Measurements from ENCODE around the gene SCARB1.
A peak's percentile ranks its signal among the peaks of the same experiment; 100 is the strongest.
"Not testable (repeated sequence)": the region's sequence is repeated elsewhere in the genome, so short reads cannot be mapped to it uniquely, and the experiment has no call there.

The SCARB1 gene

DNA sequence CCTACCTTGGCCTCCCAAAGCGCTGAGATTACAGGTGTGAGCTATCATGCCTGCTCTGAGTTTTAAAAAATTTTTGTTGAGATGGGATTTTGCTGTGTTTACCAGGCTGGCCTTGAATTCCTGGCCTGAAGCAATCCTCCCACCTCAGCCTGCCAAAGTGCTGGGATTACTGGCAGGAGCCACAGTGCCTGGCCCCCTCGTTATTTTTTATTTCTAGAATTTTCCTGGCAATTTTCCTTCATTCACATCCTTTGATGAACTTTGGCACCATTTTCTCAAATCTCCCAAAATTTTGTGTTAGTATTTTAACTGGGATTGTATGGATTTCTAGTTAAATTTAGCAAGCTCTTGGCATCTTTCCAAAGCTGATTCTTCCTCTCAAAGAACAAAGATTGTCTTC lies 24.6 kb upstream of the SCARB1 start (continued):
- TF ChIP-seq, protein P1, sequence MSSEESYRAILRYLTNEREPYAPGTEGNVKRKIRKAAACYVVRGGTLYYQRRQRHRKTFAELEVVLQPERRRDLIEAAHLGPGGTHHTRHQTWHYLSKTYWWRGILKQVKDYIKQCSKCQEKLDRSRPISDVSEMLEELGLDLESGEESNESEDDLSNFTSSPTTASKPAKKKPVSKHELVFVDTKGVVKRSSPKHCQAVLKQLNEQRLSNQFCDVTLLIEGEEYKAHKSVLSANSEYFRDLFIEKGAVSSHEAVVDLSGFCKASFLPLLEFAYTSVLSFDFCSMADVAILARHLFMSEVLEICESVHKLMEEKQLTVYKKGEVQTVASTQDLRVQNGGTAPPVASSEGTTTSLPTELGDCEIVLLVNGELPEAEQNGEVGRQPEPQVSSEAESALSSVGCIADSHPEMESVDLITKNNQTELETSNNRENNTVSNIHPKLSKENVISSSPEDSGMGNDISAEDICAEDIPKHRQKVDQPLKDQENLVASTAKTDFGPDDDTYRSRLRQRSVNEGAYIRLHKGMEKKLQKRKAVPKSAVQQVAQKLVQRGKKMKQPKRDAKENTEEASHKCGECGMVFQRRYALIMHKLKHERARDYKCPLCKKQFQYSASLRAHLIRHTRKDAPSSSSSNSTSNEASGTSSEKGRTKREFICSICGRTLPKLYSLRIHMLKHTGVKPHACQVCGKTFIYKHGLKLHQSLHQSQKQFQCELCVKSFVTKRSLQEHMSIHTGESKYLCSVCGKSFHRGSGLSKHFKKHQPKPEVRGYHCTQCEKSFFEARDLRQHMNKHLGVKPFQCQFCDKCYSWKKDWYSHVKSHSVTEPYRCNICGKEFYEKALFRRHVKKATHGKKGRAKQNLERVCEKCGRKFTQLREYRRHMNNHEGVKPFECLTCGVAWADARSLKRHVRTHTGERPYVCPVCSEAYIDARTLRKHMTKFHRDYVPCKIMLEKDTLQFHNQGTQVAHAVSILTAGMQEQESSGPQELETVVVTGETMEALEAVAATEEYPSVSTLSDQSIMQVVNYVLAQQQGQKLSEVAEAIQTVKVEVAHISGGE (tag by site-specific recombination; conservative IDR thresholded peaks at IDR 0.05; ENCODE audit: low read depth), result no peak
- TF ChIP-seq ZNF138 (tag by site-specific recombination; IDR thresholded peaks at IDR 0.05; ENCODE audit: borderline replicate concordance) (no peak), WT1 (tag by site-specific recombination; IDR thresholded peaks at IDR 0.05) (no peak), ZNF302 (tag by site-specific recombination; IDR thresholded peaks at IDR 0.05; ENCODE audit: low read depth) (no peak)

DNA sequence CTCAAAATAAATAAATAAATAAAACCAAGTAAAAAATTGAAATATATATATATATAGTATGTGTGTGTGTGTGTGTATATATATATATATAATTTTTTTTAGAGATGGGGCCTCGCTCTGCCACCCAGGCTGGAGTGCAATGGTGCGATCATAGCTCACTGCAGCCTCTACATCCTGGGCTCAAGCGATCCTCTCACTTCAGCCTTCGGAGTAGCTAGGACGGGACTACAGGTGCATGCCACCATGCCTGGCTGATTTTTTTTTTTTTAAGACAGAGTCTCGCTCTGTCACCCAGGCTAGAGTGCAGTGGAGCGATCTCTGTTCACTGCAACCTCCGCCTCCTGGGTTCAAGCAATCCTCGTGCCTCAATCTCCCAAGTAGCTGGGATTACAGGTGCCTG lies 24.1 kb upstream of the SCARB1 start:
- H3K4me3 ChIP-seq (ENCODE audit: low read depth, low read length); POLR2A ChIA-PET; H3K4me1 ChIP-seq (ENCODE audit: control insufficient read depth, insufficient read depth, low read length); H3K9me3 ChIP-seq (ENCODE audit: control insufficient read depth, insufficient read depth, low read depth, low read length); H3K27ac ChIP-seq (ENCODE audit: extremely low read depth, low read depth, low read length); H3K36me3 ChIP-seq (ENCODE audit: control insufficient read depth in 2 of 2, insufficient read depth in 1 of 2, low read length in 2 of 2): not testable (repeated sequence)
- CTCF ChIA-PET, result interaction anchor here (0.6 to 2.6 kb wide), 3 partner anchors 15 to 1062 kb away, joined by 5 to 15 read pairs (median 7); no protein-coding TSS in a partner anchor

DNA sequence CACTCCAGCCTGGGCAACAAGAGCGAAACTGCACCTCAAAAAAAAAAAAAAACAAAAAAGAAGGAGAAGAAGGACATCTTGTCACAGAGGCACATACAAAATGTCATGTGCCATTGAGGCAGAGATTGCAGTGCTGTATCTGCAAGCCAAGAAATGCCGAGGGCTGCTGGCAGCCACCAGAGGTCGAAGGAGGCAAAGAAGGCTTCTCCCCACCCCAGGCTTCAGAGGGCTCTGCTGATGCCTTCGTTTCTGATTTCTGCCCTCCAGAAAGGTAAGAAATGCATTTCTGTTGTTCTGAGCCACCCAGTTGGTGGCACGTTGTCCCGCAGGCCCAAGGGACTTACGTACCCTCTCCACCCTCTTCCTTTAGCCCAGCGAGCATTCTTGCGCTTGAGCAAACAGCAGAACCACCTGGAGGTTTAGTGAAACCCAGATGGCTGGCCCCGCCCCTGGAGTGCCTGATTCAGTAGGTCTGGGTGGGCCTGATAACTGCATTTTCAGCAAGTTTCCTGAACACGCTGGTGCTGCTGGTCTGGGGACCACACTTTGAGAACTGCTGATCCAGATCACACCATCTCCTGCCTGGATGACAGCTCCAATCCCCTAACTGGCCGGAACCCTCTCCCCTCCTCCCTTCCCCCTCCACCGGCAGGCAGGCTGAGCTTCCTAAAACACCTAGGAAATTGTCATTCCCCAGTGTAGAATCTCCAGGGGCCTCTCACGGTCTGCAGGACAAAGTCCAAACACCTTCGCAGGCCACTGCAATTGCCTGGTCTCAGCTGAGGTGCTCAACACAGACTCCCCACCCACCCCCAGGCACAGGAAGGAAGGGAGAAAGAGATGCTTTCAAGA lies 21.1 kb upstream of the SCARB1 start:
- Histone ChIP-seq H3K4me3 (ENCODE audit: low read depth, low read length) (no peak overlapping the region), H3K36me3 (ENCODE audit: control insufficient read depth in 2 of 2, insufficient read depth in 1 of 2, low read length in 2 of 2) (no peaks in the 10 kb centered on the region), H3K9me3 (ENCODE audit: control insufficient read depth, insufficient read depth, low read depth, low read length) (no peaks in the 10 kb centered on the region), H3K4me1 (ENCODE audit: control insufficient read depth, insufficient read depth, low read length) (no peaks in the 10 kb centered on the region), H3K27ac (ENCODE audit: extremely low read depth, low read depth, low read length) (no peak overlapping the region)
- TF ChIP-seq ZNF350 (tag by site-specific recombination; IDR thresholded peaks at IDR 0.05) (no peak), ZNF600 (tag by site-specific recombination; IDR thresholded peaks at IDR 0.05) (peak; percentile 29; the same call in 1 of the 2 replicates)
- ChIA-PET POLR2A (no interaction called here), CTCF (no interaction called here)

DNA sequence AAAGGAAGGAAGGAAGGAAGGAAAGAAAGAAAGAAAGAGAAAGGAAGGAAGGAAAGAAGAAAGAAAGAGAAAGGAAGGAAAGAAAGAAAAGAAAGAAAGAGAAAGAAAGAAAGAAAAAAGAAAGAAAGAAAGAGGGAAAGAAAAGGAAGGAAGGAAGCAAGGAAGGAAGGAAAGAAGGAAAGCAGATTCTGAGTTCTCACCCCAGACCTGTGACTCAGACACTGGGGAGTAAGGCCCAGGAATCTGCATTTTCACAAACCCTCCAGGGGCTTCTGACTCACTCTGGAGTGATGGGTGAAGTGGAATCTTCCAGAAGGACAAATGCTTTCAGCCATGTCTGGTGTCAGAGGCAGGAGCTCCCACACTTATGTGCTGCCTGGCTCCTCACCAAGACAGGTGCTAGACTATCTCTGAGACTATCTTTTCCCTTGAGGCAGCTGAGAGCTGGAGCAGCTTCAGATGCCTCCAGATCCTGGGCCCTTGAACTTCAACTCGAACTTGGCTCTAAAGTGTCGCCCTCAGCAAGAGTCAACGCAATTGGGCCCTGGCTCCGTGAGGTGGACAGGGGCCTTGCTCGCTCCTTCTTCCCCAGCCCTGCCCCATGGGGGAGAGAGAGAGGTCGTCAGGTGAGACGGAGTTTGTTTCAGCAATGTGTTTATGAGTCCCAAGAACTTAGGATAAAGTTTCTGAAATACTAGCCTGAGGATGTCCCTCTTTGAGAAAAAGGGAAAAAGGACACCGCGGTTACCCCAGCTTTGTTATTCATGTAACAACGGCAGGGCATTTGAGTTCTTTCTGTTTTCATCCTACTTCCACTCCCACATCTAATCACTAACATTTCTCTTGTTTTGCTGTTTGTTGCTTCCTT lies 19.8 kb upstream of the SCARB1 start:
- no peak overlapping the region for H3K27ac ChIP-seq (ENCODE audit: extremely low read depth, low read depth, low read length)
- ChIA-PET CTCF (no interaction called here), POLR2A (no interaction called here)
- no peaks in the 10 kb centered on the region for H3K4me1 ChIP-seq (ENCODE audit: control insufficient read depth, insufficient read depth, low read length)
- no peak overlapping the region for H3K4me3 ChIP-seq (ENCODE audit: low read depth, low read length)
- H3K9me3 ChIP-seq (ENCODE audit: control insufficient read depth, insufficient read depth, low read depth, low read length), result no peaks in the 10 kb centered on the region
- no peaks in the 10 kb centered on the region for H3K36me3 ChIP-seq (ENCODE audit: control insufficient read depth in 2 of 2, insufficient read depth in 1 of 2, low read length in 2 of 2)
- no peak for TF ChIP-seq SALL2 (tag by site-specific recombination; IDR thresholded peaks at IDR 0.05; ENCODE audit: borderline replicate concordance)
- TF ChIP-seq ZNF843 (tag by site-specific recombination; IDR thresholded peaks at IDR 0.05), result no peak
- TF ChIP-seq ZNF155 (tag by site-specific recombination; IDR thresholded peaks at IDR 0.05), result no peak
- no peak for TF ChIP-seq KLF9 (tag by site-specific recombination; IDR thresholded peaks at IDR 0.05; ENCODE audit: low read depth)
- 0 out of 2 replicates have a peak, but pooled peaks have one; percentile 22 for TF ChIP-seq ZEB2 (tag by site-specific recombination; IDR thresholded peaks at IDR 0.05)
- TF ChIP-seq, protein P2, sequence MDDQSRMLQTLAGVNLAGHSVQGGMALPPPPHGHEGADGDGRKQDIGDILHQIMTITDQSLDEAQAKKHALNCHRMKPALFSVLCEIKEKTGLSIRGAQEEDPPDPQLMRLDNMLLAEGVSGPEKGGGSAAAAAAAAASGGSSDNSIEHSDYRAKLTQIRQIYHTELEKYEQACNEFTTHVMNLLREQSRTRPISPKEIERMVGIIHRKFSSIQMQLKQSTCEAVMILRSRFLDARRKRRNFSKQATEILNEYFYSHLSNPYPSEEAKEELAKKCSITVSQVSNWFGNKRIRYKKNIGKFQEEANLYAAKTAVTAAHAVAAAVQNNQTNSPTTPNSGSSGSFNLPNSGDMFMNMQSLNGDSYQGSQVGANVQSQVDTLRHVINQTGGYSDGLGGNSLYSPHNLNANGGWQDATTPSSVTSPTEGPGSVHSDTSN (CRISPR knock-in tag; IDR thresholded peaks at IDR 0.05), result no peak
- TF ChIP-seq PRDM1 (tag by site-specific recombination; IDR thresholded peaks at IDR 0.05), result peak; percentile 97
- TF ChIP-seq ZBTB7A (tag by site-specific recombination; IDR thresholded peaks at IDR 0.05; ENCODE audit: low read depth), result no peak
- TF ChIP-seq, protein P3, sequence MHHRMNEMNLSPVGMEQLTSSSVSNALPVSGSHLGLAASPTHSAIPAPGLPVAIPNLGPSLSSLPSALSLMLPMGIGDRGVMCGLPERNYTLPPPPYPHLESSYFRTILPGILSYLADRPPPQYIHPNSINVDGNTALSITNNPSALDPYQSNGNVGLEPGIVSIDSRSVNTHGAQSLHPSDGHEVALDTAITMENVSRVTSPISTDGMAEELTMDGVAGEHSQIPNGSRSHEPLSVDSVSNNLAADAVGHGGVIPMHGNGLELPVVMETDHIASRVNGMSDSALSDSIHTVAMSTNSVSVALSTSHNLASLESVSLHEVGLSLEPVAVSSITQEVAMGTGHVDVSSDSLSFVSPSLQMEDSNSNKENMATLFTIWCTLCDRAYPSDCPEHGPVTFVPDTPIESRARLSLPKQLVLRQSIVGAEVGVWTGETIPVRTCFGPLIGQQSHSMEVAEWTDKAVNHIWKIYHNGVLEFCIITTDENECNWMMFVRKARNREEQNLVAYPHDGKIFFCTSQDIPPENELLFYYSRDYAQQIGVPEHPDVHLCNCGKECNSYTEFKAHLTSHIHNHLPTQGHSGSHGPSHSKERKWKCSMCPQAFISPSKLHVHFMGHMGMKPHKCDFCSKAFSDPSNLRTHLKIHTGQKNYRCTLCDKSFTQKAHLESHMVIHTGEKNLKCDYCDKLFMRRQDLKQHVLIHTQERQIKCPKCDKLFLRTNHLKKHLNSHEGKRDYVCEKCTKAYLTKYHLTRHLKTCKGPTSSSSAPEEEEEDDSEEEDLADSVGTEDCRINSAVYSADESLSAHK (tag by site-specific recombination; IDR thresholded peaks at IDR 0.05), result no peak
- TF ChIP-seq ZBTB20 (tag by site-specific recombination; IDR thresholded peaks at IDR 0.05), result peak; percentile 65
- TF ChIP-seq ZNF473 (tag by site-specific recombination; IDR thresholded peaks at IDR 0.05), result no peak
- TF ChIP-seq, protein P4, sequence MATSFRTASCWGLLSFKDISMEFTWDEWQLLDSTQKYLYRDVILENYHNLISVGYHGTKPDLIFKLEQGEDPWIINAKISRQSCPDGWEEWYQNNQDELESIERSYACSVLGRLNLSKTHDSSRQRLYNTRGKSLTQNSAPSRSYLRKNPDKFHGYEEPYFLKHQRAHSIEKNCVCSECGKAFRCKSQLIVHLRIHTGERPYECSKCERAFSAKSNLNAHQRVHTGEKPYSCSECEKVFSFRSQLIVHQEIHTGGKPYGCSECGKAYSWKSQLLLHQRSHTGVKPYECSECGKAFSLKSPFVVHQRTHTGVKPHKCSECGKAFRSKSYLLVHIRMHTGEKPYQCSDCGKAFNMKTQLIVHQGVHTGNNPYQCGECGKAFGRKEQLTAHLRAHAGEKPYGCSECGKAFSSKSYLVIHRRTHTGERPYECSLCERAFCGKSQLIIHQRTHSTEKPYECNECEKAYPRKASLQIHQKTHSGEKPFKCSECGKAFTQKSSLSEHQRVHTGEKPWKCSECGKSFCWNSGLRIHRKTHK (tag by site-specific recombination; IDR thresholded peaks at IDR 0.05), result no peak
- TF ChIP-seq OVOL3 (tag by site-specific recombination; IDR thresholded peaks at IDR 0.05), result no peak
